ENCODE results near the gene TK2.
"Not testable (repeated sequence)": the region's sequence is repeated elsewhere in the genome, so short reads cannot be mapped to it uniquely, and the experiment has no call there.

The TK2 gene

GRCh38 chr16:66503612-66504011 lies 46.3 kb downstream of the TK2 start:
- H3K9me3 ChIP-seq (ENCODE audit: control insufficient read depth, insufficient read depth, low read length): no peaks in the 10 kb centered on the region
- H4K20me1 ChIP-seq (ENCODE audit: control insufficient read depth, insufficient read depth, low read depth, low read length): no peaks in the 10 kb centered on the region
- no peaks in the 10 kb centered on the region for H3F3A ChIP-seq (ENCODE audit: control insufficient read depth, insufficient read depth)
- no peaks in the 10 kb centered on the region for H3K9me2 ChIP-seq (replicated peaks; ENCODE audit: control insufficient read depth, low read length)
- H3K4me2 ChIP-seq (ENCODE audit: low read length): no peak overlapping the region
- TF ChIP-seq EZH2phosphoT487 (IDR thresholded peaks at IDR 0.05; ENCODE audit: borderline replicate concordance, low read length): no peak
- no peak for TF ChIP-seq CTCF (IDR thresholded peaks at IDR 0.05; ENCODE audit: low read depth, low read length, poor library complexity, severe bottlenecking)
- no peak overlapping the region for H3K4me3 ChIP-seq (ENCODE audit: low read length)
- H3K27ac ChIP-seq (ENCODE audit: low read depth, low read length): no peak overlapping the region
- no peaks in the 10 kb centered on the region for H3K79me2 ChIP-seq (ENCODE audit: control insufficient read depth, low read length)
- H3K27me3 ChIP-seq (ENCODE audit: control insufficient read depth, low read length): peaks cover 7% of the 10 kb centered on the region; the same call in 1 of the 2 replicates
- no peaks in the 10 kb centered on the region for H3K36me3 ChIP-seq (ENCODE audit: control insufficient read depth, low read length)
- H3K4me1 ChIP-seq (ENCODE audit: control insufficient read depth, low read length): no peaks in the 10 kb centered on the region

- H3K27ac ChIP-seq (ENCODE audit: low read depth, low read length): no peak overlapping the region
Measured at GRCh38 chr16:66503030-66503429, 46.9 kb downstream of the TK2 start.

GRCh38 chr16:66502020-66502913 lies 47.7 kb downstream of the TK2 start:
- no peaks in the 10 kb centered on the region for H3K4me1 ChIP-seq (ENCODE audit: control insufficient read depth, low read length)
- no peaks in the 10 kb centered on the region for H3K9me2 ChIP-seq (replicated peaks; ENCODE audit: control insufficient read depth, low read length)
- no peak overlapping the region for H3K27ac ChIP-seq (ENCODE audit: low read depth, low read length)
- H3K79me2 ChIP-seq (ENCODE audit: control insufficient read depth, low read length): no peaks in the 10 kb centered on the region
- no peaks in the 10 kb centered on the region for H3K9me3 ChIP-seq (ENCODE audit: control insufficient read depth, insufficient read depth, low read length)
- no peaks in the 10 kb centered on the region for H3K36me3 ChIP-seq (ENCODE audit: control insufficient read depth, low read length)
- no peaks in the 10 kb centered on the region for H3F3A ChIP-seq (ENCODE audit: control insufficient read depth, insufficient read depth)
- H3K4me2 ChIP-seq (ENCODE audit: low read length): no peak overlapping the region
- no peak for TF ChIP-seq CTCF (IDR thresholded peaks at IDR 0.05; ENCODE audit: low read depth, low read length, poor library complexity, severe bottlenecking)
- no peak for TF ChIP-seq EZH2phosphoT487 (IDR thresholded peaks at IDR 0.05; ENCODE audit: borderline replicate concordance, low read length)
- H3K27me3 ChIP-seq (ENCODE audit: control insufficient read depth, low read length): 0 out of 2 replicates have a peak, but pooled peaks cover 2% of the 10 kb centered on the region
- no peak overlapping the region for H3K4me3 ChIP-seq (ENCODE audit: low read length)
- no peaks in the 10 kb centered on the region for H4K20me1 ChIP-seq (ENCODE audit: control insufficient read depth, insufficient read depth, low read depth, low read length)

More at GRCh38 chr16:66503030-66503429, 46.9 kb downstream of the TK2 start:
- no peak overlapping the region for H3K4me3 ChIP-seq (ENCODE audit: low read length)
- H3K36me3 ChIP-seq (ENCODE audit: control insufficient read depth, low read length): no peaks in the 10 kb centered on the region
- H4K20me1 ChIP-seq (ENCODE audit: control insufficient read depth, insufficient read depth, low read depth, low read length): no peaks in the 10 kb centered on the region
- TF ChIP-seq CTCF (IDR thresholded peaks at IDR 0.05; ENCODE audit: low read depth, low read length, poor library complexity, severe bottlenecking): no peak
- no peak for TF ChIP-seq EZH2phosphoT487 (IDR thresholded peaks at IDR 0.05; ENCODE audit: borderline replicate concordance, low read length)
- H3K4me1 ChIP-seq (ENCODE audit: control insufficient read depth, low read length): no peaks in the 10 kb centered on the region
- H3K9me2 ChIP-seq (replicated peaks; ENCODE audit: control insufficient read depth, low read length): no peaks in the 10 kb centered on the region
- H3F3A ChIP-seq (ENCODE audit: control insufficient read depth, insufficient read depth): no peaks in the 10 kb centered on the region
- no peak overlapping the region for H3K4me2 ChIP-seq (ENCODE audit: low read length)
- H3K79me2 ChIP-seq (ENCODE audit: control insufficient read depth, low read length): no peaks in the 10 kb centered on the region
- no peaks in the 10 kb centered on the region for H3K9me3 ChIP-seq (ENCODE audit: control insufficient read depth, insufficient read depth, low read length)
- peaks cover 6% of the 10 kb centered on the region; the same call in 1 of the 2 replicates for H3K27me3 ChIP-seq (ENCODE audit: control insufficient read depth, low read length)

GRCh38 chr16:66501563-66501962 lies 48.4 kb downstream of the TK2 start:
- H3K79me2 ChIP-seq (ENCODE audit: control insufficient read depth, low read length); H3K27me3 ChIP-seq (ENCODE audit: control insufficient read depth, low read length); H3K36me3 ChIP-seq (ENCODE audit: control insufficient read depth, low read length); H3K4me3 ChIP-seq (ENCODE audit: low read length); H3F3A ChIP-seq (ENCODE audit: control insufficient read depth, insufficient read depth); H3K9me2 ChIP-seq (replicated peaks; ENCODE audit: control insufficient read depth, low read length); H4K20me1 ChIP-seq (ENCODE audit: control insufficient read depth, insufficient read depth, low read depth, low read length); H3K9me3 ChIP-seq (ENCODE audit: control insufficient read depth, insufficient read depth, low read length); H3K27ac ChIP-seq (ENCODE audit: low read depth, low read length); H3K4me2 ChIP-seq (ENCODE audit: low read length); H3K4me1 ChIP-seq (ENCODE audit: control insufficient read depth, low read length): not testable (repeated sequence)

- H3K27me3 ChIP-seq (ENCODE audit: control insufficient read depth, low read length); H3F3A ChIP-seq (ENCODE audit: control insufficient read depth, insufficient read depth); H3K4me1 ChIP-seq (ENCODE audit: control insufficient read depth, low read length); H4K20me1 ChIP-seq (ENCODE audit: control insufficient read depth, insufficient read depth, low read depth, low read length); H3K4me3 ChIP-seq (ENCODE audit: low read length); H3K4me2 ChIP-seq (ENCODE audit: low read length); H3K27ac ChIP-seq (ENCODE audit: low read depth, low read length); H3K9me3 ChIP-seq (ENCODE audit: control insufficient read depth, insufficient read depth, low read length); H3K9me2 ChIP-seq (replicated peaks; ENCODE audit: control insufficient read depth, low read length); H3K79me2 ChIP-seq (ENCODE audit: control insufficient read depth, low read length); H3K36me3 ChIP-seq (ENCODE audit: control insufficient read depth, low read length): not testable (repeated sequence)
Measured at GRCh38 chr16:66497921-66498320, 52.0 kb downstream of the TK2 start.

Measured in DOHH2 (cell line).